8988T (cell line): ENCODE measurements around the gene MYBBP1A.
"Not testable (repeated sequence)": the region's sequence is repeated elsewhere in the genome, so short reads cannot be mapped to it uniquely, and the experiment has no call there.

ENCODE experiments used
- DNase-seq: peaks from one replicate; pipeline ENCODE4 v3.0.0; 2011

MYBBP1A gene

DNA sequence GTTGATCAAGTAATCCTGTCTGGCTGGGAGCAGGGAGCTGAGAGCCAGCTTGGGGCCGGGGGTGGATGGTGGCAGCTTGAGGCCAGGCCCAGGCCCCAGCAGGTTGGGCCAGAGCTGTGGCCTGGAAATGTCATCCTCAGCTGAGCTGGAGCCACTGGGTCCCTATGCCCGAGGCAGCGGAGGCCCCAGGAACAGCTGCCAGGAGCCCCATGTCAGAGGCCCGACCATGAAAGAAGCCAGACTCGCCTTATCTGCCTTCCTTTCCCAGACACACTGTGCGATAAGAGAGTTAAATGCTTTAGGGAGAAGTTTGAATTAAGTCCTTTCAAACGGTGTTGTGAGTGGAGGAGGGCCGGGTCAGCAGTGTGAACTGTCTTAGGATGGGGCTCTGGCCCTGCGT lies 32.6 kb upstream of the MYBBP1A start:
- no peak for DNase-seq

DNA sequence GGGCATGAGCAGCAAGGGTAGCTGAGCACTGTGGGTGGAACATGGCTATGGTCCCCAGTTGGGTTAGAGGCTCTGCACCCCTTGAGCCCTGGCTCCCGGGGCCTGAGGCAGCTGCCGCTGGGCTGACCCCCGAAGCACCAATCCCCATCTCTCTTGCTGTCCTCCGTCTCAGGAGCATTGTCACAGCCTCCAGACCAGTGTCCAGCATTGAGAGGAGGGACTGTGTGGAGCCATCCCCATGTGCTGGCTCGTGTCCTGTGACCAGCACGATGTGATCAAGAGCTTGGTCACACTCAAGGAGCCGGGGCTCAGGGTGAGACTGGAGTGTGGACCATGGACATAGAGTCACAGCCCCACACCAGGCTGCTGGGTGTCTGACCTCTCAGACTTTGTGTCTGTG lies 32.0 kb upstream of the MYBBP1A start:
- no peak for DNase-seq

DNA sequence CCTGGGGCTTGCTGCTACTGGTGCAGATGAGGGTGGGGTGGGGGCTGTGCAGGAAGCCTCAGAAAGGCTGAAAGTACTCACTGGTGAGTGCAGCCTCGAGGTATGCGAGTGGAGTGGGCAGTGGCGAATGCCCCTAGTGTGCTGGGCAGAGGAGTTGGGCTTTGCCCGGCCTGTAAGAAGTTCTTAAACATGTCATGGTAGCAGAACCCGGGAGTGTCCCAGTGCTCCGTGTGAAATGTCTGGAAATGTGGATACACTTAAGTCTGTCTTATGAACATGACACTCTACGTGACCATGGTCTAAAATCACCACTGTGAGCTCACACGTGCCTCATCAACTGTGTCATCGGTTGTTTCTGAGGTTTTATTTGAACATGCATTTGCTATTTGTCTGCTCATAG lies 30.9 kb upstream of the MYBBP1A start:
- DNase-seq = no peak

DNA sequence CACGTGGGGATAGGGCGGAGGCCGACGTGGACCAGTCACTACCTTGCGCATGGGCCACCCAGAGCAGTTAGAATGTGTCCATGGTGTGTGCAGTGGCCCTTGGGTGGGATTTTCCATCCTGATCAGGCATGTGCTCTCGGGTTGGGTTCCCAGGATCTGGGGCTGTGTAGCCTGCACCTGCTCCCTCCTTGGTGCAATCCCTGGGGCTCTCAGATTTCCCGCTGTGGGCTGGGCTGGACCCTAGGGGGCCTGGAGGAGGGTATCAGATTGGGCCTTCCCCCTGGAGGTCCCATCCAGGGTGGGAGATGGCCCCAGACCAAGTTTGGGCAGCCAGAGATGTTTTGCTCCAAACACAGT lies 30.4 kb upstream of the MYBBP1A start:
- no peak for DNase-seq

DNA sequence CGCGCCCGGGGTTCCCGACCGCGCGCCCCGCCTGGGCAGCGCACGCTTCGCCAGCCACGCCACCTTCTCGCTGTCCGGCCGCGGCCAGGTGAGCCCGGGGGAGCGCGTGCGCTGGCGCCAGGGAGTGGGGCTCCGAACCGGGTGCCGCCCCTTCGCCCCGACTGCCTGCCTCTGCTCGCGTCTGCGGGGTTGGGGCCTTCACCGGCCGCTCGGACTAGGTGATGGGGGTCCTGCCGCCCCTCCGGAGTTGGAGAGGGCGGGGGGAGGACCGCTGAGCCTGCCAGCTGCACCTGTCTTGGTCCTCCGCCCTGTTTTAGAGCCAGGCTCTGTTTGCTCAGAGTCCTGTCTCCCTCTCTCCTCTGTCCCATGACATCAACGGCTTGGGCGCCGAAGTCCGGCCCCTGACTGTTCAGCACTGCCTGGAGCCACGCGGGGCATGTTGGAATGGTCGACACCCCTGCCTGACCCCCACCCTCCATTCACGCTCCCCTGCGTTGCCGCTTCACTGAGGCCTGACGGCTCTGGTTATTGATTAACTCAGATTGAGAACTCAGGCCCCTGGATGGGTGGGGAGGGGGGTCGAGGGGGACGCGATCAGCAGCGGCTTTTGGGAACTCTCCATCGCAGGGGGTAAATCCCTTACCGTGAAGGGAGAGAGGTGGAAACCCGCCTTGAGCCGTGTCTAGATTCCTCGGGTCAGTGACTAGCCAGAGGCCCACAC lies 29.9 kb upstream of the MYBBP1A start:
- DNase-seq = no peak

DNA sequence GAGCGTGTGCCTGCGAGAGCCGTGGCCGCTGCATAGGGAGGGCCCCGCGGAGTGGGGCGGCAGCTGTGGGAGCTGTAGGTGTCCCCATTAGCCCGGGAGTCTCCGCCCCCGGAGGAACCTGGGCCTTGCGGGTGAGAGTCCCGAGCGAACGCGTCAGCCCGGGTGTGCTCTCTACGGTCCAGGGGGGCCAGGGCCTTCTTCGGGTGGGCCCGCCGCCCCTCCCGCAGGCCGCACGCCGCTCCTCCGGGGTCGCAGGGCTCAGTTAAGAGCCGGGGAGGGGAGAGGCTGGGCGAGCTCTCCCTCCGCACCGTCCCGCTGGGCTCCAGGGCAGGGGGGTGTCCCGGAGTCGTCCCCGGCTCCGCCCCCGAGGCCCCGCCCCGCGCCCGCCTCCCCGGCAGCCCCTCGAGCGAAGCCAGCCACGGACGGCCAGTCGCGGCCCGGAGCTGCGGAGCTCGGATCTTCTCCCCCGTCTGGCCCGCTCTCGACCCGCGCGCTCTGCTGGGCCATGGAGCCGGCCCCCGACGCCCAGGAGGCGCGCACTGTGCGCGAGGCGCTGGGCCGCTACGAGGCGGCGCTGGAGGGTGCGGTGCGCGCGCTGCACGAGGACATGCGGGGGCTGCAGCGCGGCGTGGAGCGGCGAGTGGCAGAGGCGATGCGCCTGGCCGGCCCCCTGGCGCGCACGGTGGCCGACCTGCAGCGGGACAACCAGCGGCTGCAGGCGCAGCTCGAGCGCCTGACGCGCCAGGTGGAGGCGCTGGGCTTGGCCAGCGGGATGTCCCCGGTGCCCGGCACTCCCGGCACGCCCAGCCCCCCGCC lies 29.1 kb upstream of the MYBBP1A start, which contains the start of gene SMTNL2:
Gene SMTNL2, plus strand, starts transcription at position 429 of the 816 bp plus-strand sequence. Its CDS starts 77 bp downstream, at position 506.
- peak; percentile 77 for DNase-seq

DNA sequence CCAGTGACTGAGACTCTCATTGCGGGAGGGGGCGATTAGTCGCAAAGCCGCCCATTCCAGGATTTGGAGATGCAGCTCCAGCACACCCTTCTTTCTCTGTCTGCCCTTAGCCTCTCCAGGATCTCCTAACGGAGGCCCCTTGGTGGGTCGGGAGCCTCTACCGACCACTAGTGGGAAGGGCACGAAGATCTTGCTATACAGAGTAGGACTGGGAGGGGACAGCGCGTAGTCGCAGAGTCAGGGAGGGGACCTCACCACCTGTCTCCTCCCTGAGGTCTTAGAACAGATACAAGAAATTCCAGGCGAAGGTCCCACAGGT lies 28.6 kb upstream of the MYBBP1A start:
- peak; percentile 91 for DNase-seq

DNA sequence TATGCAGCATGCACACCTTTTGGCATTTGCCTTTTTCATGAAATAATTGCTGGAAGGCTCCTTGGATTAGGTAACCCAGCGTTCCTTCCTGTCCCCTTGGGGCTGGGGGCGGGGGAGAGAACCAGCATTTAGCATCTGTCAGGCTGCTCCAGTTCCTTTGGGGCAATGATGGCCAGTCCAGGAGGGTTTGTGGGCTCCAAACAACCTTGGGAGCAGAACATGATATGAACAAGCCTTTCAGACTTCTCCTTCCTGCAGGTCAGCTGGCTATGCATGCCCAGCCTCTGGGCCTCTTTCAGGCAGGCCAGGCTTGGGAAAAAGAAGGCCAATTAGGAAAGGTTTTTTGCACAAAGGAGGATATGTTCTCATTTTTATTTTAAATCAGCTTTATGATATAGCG lies 28.0 kb upstream of the MYBBP1A start:
- no peak for DNase-seq

DNA sequence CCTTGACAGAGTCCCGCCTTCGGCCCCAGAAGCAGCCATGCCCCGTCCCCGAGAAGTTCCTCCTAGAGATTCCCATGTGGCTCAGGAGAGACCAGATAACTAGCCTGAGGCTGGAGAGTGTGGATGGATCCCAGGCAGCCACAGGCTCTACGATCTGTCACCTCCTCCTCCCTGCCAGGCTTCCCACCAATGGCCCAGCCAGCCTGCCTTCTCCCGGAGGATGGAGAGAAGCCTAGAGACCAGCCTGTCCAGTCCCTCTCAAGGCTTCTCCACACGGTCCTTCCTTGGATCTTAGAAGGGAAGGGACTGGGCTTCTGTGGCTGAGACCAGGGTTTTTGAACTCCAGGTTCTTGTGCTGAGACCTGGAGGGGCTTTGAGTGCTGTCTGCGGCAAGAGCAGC lies 27.5 kb upstream of the MYBBP1A start:
- no peak for DNase-seq

DNA sequence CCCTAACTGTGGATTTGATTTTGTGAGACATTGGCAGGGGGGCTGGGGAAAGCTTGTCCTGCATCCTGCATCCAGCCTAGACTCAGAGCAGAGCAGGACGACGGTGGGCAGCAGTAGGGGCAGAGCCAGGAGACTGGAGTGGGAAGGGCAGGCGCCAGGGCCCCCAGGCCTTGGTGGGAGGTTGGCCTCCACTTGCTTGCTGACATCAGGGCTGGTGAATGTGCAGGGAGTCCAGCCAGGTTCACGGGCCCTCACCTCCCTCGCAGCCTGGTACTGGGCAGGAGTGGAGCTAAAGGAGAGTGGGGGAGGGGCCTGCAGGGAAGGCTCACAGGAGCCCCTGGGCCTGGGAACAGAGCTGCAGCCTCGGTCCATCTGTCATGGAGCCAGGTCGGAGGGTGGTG lies 26.9 kb upstream of the MYBBP1A start:
- DNase-seq = no peak

DNA sequence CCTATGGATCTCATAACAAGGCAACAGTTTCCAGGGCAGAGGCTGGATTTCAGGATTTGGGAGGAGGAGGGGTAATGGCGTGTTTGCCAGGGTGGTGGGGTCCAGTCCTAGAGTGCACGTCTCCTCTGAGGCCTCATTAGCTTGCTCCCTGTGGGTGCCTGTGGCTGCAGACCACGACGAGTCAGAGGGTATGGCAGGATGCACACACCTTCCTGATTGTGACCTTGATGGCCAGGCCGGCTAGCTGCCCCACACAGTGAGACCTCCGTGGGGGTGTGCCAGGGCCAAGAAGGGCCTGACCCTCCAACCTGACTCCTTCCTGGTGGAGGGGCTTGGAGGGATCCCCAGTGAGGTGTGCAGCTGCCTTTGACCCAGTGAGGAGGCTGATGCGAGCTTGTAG lies 25.1 kb upstream of the MYBBP1A start:
- no peak for DNase-seq

DNA sequence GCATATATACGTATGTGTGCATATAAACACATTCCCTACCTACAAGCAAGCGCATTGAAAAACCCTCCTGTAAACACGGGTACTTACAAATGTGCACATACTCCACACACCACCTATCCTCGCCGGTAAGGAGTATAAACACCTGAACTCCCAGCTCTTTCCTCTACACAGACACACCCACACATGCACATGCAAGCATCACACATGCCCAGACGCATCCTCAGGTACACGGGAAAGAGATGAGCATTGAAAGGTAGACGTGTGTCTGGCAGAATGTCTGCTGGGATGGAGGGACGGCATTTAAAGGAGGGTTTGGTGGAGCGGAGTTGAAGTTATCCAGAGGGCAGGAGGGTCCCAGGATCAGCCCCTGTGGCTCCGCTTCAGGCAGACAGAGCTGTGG lies 24.5 kb upstream of the MYBBP1A start:
- no peak for DNase-seq

DNA sequence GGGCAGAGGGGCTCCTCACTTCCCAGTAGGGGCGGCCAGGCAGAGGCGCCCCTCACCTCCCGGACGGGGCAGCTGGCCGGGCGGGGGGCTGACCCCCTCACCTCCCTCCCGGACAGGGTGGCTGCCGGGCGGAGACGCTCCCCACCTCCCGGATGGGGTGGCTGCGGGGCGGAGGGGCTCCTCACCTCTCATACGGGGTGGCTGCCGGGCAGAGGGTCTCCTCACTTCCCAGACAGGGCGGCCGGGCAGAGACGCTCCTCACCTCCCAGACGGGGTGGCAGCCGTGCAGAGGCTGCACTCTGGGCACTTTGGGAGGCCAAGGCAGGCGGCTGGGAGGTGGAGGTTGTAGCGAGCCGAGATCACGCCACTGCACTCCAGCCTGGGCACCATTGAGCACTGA lies 23.2 kb upstream of the MYBBP1A start:
- not testable (repeated sequence) for DNase-seq

DNA sequence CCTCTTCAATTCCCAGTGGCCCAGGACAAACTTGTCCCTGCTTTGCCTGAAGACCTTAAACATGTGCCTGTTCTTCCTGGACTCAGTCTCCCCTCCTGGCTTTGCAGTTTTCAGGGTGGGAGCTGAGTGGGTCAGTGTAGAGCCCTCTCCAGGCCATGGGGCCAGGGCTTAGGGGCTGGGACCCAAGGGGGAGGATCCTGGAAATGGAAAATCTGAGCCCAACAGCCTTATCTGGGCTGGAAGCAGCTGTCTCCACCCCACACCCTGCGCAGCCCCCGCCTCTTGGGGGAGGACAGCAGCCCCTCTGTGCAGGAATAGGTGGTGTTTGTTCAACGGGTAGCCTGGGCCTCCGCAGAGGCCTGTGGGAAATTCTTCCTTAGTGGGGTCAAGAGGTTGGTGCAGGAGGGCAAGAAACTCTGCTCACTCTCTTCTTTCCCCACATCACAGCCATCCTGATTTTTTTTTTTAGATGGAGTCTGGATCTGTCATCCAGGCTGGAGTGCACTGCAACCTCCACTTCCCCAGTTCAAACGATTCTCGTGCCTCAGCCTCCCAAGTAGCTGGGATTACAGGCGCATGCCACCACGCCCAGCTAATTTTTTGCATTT lies 22.3 kb upstream of the MYBBP1A start:
- no peak for DNase-seq

DNA sequence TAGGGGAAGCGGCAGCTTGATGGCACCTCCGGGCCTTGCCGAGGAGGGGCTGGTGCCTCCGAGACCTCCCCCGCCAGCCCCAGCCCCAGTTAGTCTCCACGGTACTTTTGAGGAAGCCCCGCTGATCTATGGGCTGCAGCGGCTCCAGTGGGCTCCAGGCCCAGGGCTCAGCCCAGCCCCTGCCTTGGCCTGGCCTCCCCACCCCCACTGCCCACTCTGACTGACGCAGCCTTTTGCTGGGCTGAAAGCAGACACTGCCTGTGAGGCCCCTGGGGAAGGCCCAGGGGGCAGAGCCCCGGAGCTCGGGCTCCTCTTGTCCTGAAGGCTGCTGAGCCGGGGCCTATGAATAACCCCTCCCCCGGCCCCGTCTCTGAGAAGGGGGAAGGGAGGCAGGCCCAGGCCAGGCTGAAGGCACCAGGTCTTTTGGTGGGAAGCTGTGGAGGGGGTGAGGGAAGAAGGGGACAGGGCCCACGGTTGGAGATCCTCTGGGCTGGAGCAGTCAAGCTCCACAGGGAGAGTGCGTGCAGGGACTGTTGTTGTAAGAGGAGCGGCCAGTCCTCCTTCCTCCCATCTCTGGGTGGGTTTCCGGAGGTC lies 21.6 kb upstream of the MYBBP1A start:
- DNase-seq = no peak

DNA sequence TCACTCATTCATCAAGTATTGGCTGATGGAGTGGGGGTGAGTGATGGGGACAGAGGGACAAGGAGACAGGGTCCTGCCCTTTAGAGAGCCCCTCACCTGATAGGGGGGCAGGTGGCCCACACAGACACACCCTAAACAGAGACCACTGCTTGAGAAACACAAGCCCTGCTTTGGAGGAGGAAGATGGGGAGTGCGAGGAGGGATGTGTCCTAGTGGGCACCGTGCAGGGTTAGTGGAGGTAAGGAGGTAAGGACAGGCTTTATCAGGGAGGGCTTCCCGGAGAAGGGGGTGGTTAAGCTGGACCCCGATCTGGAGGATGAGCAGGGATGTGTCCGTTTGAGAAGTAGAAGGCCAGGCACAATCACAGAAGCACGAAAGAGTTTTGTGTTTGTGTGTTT lies 21.0 kb upstream of the MYBBP1A start:
- DNase-seq = no peak

DNA sequence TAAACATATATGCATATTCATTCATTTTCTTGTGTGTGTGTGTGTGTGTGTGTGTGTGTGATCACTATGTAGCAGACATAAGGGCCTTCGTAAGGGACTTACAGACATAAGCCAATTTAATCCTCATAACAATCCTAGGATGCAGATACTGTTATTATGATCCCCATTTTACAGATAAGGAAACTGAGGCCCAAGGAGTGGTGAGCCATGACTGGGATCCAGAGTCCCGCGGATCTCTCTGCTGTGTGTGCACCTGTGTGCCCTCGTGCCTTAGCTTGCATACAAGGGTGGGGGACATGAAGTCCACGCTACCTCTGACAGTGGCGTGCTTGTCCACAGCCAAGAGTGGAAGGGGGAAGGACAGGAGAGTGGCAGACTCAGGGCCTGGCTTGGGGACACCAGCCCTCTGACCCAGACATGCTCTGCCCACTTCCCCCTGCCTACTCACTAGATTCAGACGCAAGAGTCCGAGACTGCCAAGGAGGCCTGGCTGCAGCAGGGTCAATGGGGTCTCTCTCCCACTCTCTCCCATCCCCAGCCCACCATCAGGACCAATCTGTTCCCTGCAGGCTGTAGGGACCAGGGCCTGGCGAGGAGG lies 19.4 kb upstream of the MYBBP1A start:
- DNase-seq = no peak

DNA sequence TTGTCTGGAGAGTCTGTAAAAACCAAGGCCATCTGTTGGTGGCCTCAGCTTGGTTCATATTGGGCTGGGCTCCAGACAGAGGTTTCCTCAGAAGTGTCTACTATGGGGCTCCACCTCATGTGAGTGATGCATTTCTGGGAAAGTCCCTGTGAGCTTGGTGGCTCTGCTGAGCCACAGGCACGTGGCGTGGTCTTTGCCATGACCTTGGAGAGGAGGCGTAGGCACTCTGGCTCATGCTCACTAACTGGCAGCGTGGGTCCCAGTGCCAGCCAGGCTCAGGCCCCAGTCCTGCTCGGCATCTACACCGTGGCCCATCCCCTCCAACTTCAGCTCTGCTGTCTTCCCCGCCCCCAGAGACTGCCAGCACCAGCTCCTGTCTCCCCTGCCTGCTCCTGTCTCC lies 18.5 kb upstream of the MYBBP1A start:
- no peak for DNase-seq

DNA sequence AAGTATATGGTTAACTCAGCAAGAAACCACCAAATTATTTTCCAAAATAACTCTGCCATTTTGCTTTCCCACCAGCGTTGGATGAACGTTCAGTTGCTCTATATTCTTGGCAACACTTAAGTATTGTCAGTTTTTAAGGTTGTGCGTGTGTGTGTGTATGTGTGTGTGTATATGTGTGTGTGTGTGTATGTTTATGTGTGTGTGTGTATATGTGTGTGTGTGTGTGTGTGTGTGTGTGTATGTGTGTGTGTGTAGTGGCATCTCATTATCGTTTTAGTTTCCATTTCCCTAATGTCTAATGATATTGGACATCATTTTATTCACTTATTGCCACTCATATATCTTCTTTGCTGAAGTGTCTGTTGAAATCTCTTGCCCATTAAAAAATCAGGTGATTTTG lies 17.9 kb upstream of the MYBBP1A start:
- DNase-seq = no peak

DNA sequence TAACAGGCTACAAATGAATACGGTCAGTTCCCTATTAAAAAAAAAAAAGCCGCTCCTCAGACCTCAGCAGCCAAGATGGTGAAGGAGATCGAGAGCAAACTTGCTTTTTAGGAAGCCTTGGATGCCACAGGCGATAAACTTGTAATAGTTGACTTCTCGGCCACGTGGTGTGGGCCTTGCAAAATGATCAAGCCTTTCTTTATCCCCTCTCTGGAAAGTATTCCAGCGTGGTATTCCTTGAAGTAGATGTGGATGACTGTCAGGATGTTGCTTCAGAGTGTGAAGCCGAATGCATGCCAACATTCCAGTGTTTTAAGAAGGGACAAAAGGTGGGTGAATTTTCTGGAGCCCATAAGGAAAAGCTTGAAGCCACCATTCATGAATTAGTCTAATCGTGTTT lies 16.9 kb upstream of the MYBBP1A start:
- no peak for DNase-seq

DNA sequence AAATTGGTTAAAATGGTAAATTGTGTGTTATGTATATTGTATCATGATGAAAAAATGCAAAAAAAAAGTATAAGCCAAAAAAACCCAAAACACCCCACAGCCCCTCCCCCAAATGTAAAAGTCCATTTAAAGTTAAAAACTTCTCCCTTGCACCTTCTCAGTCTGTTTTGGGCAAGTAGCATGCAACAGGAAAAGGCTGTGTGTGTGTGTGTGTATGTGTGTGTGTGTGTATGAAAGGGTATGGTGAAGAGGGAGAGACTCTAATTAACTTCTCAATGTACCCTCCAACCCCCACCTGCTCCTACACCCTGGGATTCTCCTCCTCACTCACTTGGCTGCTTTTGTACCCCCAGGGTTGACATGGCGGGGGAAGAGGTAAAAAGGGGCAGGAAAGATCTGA lies 14.4 kb upstream of the MYBBP1A start:
- DNase-seq = no peak

DNA sequence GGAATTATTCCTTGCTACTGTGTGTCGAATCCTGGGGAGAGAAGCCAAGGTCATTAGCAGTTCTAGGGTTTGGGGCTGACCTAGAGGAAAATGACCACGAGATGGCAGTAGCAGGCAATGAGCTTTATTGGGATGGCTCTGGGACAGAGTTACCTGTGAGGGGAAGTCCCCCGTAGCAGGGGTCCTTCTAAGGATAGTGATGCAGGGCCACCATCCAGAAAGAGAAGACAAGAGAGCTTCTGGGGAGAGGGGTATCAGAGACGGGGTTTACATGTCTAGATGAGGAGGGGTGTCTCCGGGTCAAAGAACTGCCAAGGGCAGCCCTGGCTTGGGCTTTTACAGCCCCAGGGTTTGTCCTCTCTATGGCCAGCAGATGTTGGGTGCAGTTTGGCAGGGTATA lies 11.6 kb upstream of the MYBBP1A start:
- DNase-seq = no peak
